IMR-90 (cell line): ENCODE measurements around the gene LRRC3B. TPM values are rescaled to one million over a fixed set of nuclear protein-coding genes. Genes with fewer than 3 reads are reported as not detected.

ENCODE experiments used
- ATAC-seq: fragments of 200-7000 bp; cut with Tn5 transposase; 2 replicates; pipeline ENCODE4 v1.9.1; 2020; ENCODE audit warnings: low read depth, mild to moderate bottlenecking, moderate library complexity
- BruUV-seq: library from RNA; stranded (reverse); fragments of 400-500 nt; replicated peaks from 2 replicates; lab custom pipeline; 2021; lab: Mats Ljungman, UMichigan
- CTCF ChIA-PET: fragments of 300-600 bp; formaldehyde crosslinking; extraction: SDS; loops from one replicate; lab custom pipeline; 2021; ENCODE audit warnings: antibody characterized with exemption; lab: Yijun Ruan, JAX
- POLR2A ChIA-PET: fragments of 300-600 bp; sonication (Branson Sonifier 250); formaldehyde crosslinking; loops from one replicate; lab custom pipeline; 2022; ENCODE audit warnings: antibody characterized with exemption; ENCODE audit not compliant: unreplicated experiment; lab: Charles Lee
- DNase-seq: peaks from one replicate; pipeline ENCODE4 v3.0.0; 2013
- H2AFZ ChIP-seq: replicated peaks from 2 replicates; pipeline ENCODE3; 2013; ENCODE audit warnings: low read length, mild to moderate bottlenecking; ENCODE audit not compliant: poor library complexity
- H2AK5ac ChIP-seq: 2 replicates; pipeline ENCODE4 v1.6.1; 2013; ENCODE audit warnings: low read depth, low read length, inconsistent platforms
- H2AK9ac ChIP-seq: replicated peaks from 2 replicates; pipeline ENCODE3; 2013; ENCODE audit warnings: mild to moderate bottlenecking, low read depth, low read length, moderate library complexity; ENCODE audit not compliant: poor library complexity
- H2BK120ac ChIP-seq: 2 replicates; pipeline ENCODE4 v1.6.1; 2013; ENCODE audit warnings: low read depth, low read length, inconsistent platforms
- H2BK15ac ChIP-seq: 3 replicates; pipeline ENCODE4 v1.6.1; 2013; ENCODE audit warnings: low read depth, low read length, inconsistent platforms
- H2BK20ac ChIP-seq: 2 replicates; pipeline ENCODE4 v1.6.1; 2013; ENCODE audit warnings: low read depth, mild to moderate bottlenecking, inconsistent platforms, low read length, moderate library complexity
- H2BK5ac ChIP-seq: 2 replicates; pipeline ENCODE4 v1.6.1; 2013; ENCODE audit warnings: mild to moderate bottlenecking, low read depth, low read length, inconsistent platforms; ENCODE audit not compliant: poor library complexity, severe bottlenecking
- H3K14ac ChIP-seq: replicated peaks from 2 replicates; pipeline ENCODE4 v1.6.1; 2013; ENCODE audit warnings: low read depth, low read length, inconsistent platforms
- H3K18ac ChIP-seq: 2 replicates; pipeline ENCODE4 v1.6.1; 2013; ENCODE audit warnings: low read depth, low read length, control low read depth
- H3K23ac ChIP-seq: 2 replicates; pipeline ENCODE4 v1.6.1; 2013; ENCODE audit warnings: low read depth, low read length, inconsistent platforms
- H3K27ac ChIP-seq: 2 replicates; pipeline ENCODE4 v1.5.1; 2013; ENCODE audit warnings: mild to moderate bottlenecking, control low read depth, low read length; ENCODE audit not compliant: insufficient read depth
- H3K27me3 ChIP-seq: 2 replicates; pipeline ENCODE4 v1.6.1; 2013; ENCODE audit warnings: low read length; ENCODE audit not compliant: control insufficient read depth, insufficient read depth
- H3K36me3 ChIP-seq: 2 replicates; pipeline ENCODE4 v1.6.1; 2013; ENCODE audit warnings: low read length, mixed read lengths; ENCODE audit not compliant: control insufficient read depth, insufficient read depth
- H3K4ac ChIP-seq: 2 replicates; pipeline ENCODE4 v1.6.1; 2013; ENCODE audit warnings: low read depth, low read length, inconsistent platforms
- H3K4me1 ChIP-seq: 2 replicates; pipeline ENCODE4 v1.6.1; 2013; ENCODE audit warnings: low read length, mixed read lengths; ENCODE audit not compliant: control insufficient read depth, insufficient read depth
- H3K4me2 ChIP-seq: 2 replicates; pipeline ENCODE4 v1.6.1; 2013; ENCODE audit warnings: low read depth, mild to moderate bottlenecking, control low read depth, low read length, moderate library complexity
- H3K4me3 ChIP-seq: 2 replicates; pipeline ENCODE4 v1.5.1; 2013; ENCODE audit warnings: low read depth, mild to moderate bottlenecking, control low read depth, low read length, moderate library complexity; ENCODE audit not compliant: insufficient read depth
- H3K56ac ChIP-seq: 2 replicates; pipeline ENCODE4 v1.6.1; 2013; ENCODE audit warnings: low read length, inconsistent platforms; ENCODE audit not compliant: insufficient read depth; ENCODE audit errors: extremely low read depth
- H3K79me1 ChIP-seq, 2 experiments: 2 replicates each; pipeline ENCODE4 v1.6.1; 2013; ENCODE audit warnings: low read length in 2 of 2, inconsistent platforms in 1 of 2, low read depth in 1 of 2
- H3K9ac ChIP-seq: 2 replicates; pipeline ENCODE4 v1.6.1; 2013; ENCODE audit warnings: low read depth, low read length, control low read depth
- H3K9me1 ChIP-seq: 2 replicates; pipeline ENCODE4 v1.6.1; 2013; ENCODE audit warnings: low read length, inconsistent platforms; ENCODE audit not compliant: insufficient read depth
- H3K9me3 ChIP-seq: 2 replicates; pipeline ENCODE4 v1.6.1; 2013; ENCODE audit warnings: low read length; ENCODE audit not compliant: control insufficient read depth, insufficient read depth
- H4K20me1 ChIP-seq: 2 replicates; pipeline ENCODE4 v1.6.1; 2013; ENCODE audit warnings: low read length, inconsistent platforms; ENCODE audit not compliant: insufficient read depth
- H4K5ac ChIP-seq: 2 replicates; pipeline ENCODE4 v1.6.1; 2013; ENCODE audit warnings: mild to moderate bottlenecking, low read depth, low read length, control low read depth
- H4K8ac ChIP-seq, 2 experiments: 2 replicates each; pipeline ENCODE4 v1.6.1; 2013; ENCODE audit warnings: low read depth in 2 of 2, low read length in 2 of 2, control low read depth in 1 of 2, inconsistent platforms in 1 of 2
- H4K91ac ChIP-seq: 2 replicates; pipeline ENCODE4 v1.6.1; 2013; ENCODE audit warnings: low read depth, low read length, inconsistent platforms; ENCODE audit not compliant: insufficient read depth
- MAFK ChIP-seq: IDR thresholded peaks from 2 replicates; pipeline ENCODE4 v1.6.1; 2012; ENCODE audit warnings: low read depth, low read length, improper control_type of control experiment
- USF2 ChIP-seq: fragments of 150-350 bp; IDR thresholded peaks from 2 replicates; pipeline ENCODE4 v1.6.1; 2017; ENCODE audit warnings: mild to moderate bottlenecking, antibody characterized with exemption, low read length, low read depth
- WGBS, 2 experiments: methylation state at CpG; one replicate each; pipeline versions ENCODE4 v1.1.5 to v1.1.7; 2013; ENCODE audit warnings: missing lambda C conversion rate in 2 of 2; ENCODE audit not compliant: insufficient read length in 1 of 2; ENCODE audit errors: extremely low coverage in 2 of 2; 5-methylcytosine and 5-hydroxymethylcytosine counted together
- dilution Hi-C: fragments of 300-500 bp; cut with HindIII; formaldehyde crosslinking; loops from one replicate; pipeline ENCODE4 v1.14.3; 2018; ENCODE audit warnings: low sequenced_read_pairs; ENCODE audit not compliant: unreplicated experiment
- in situ Hi-C: fragments of 300-500 bp; cut with MboI; formaldehyde crosslinking; loops from 3 replicates; pipeline ENCODE4 v1.14.3; 2019; ENCODE audit warnings: low sequenced_read_pairs, inconsistent platforms, mixed read lengths
- intact Hi-C: fragments of 100-400 bp; cut with micrococcal nuclease; formaldehyde crosslinking; loops from 2 replicates; pipeline ENCODE4 v1.10.0; 2022
- polyA plus RNA-seq, 3 experiments: library from polyadenylated mRNA; depleted of rRNA; stranded (reverse); fragments of >200 nt; gene quantifications; 2 replicates each; pipeline ENCODE4 v1.2.3, GENCODE V29; 2012; ENCODE audit warnings: low replicate concordance in 1 of 3
- total RNA-seq: library from RNA; depleted of rRNA; stranded (reverse); fragments of >200 nt; gene quantifications from 2 replicates; pipeline ENCODE4 v1.2.3, GENCODE V29; 2012

LRRC3B gene
- total and polyA plus RNA-seq, 2 of the 4 experiments (the other 2 are of a cell fraction) = not detected

- Histone ChIP-seq H3K4ac (no peak overlapping the region), H2BK20ac (no peak overlapping the region), H3K27ac (no peak overlapping the region), H3K23ac (no peak overlapping the region), H2BK5ac (no peak overlapping the region), H2AFZ (no peak overlapping the region), H3K79me1 (no peaks in the 10 kb centered on the region), H3K36me3 (no peaks in the 10 kb centered on the region), H4K91ac (no peak overlapping the region), H3K56ac (no peak overlapping the region), H3K4me3 (no peak overlapping the region), H2AK5ac (no peak overlapping the region), H3K4me1 (no peaks in the 10 kb centered on the region), H2BK15ac (no peak overlapping the region), H3K27me3 (no peaks in the 10 kb centered on the region), H3K18ac (no peak overlapping the region), H4K20me1 (no peaks in the 10 kb centered on the region), H2AK9ac (no peak overlapping the region), H4K5ac (no peak overlapping the region), H4K8ac (no peak overlapping the region), H3K9me1 (no peaks in the 10 kb centered on the region), H3K9ac (no peak overlapping the region), H3K9me3 (no peaks in the 10 kb centered on the region; the same call in 1 of the 2 replicates), H3K4me2 (no peak overlapping the region), H3K14ac (no peak overlapping the region), H2BK120ac (no peak overlapping the region)
- no peak for ATAC-seq
- POLR2A ChIA-PET = no interaction called here
- dilution Hi-C loops (no loop called here), intact Hi-C loops (no loop called here), in situ Hi-C loops (no loop called here)
- TF ChIP-seq USF2 = no peak
- TF ChIP-seq MAFK = peak; percentile 19; the same call in 1 of the 2 replicates
- no peak for DNase-seq
- no CpG with 5 or more reads among the region's 1 CpG for WGBS, 2 experiments
- no TSS peak for BruUV-seq
- CTCF ChIA-PET = no interaction called here
These were observed 109.3 kb downstream of the LRRC3B start for GRCh38 chr3:26731843-26732242.
